ENCODE data around the gene PLXNA2.
A peak's percentile ranks its signal among the peaks of the same experiment; 100 is the strongest.

The PLXNA2 gene

GRCh38 chr1:207984831-207985572 lies 259.2 kb downstream of the PLXNA2 start:
- no peak for DNase-seq (ENCODE audit: low spot score)
- ChIA-PET CTCF (no interaction called here), POLR2A (ENCODE audit: low non-redundant PET) (no interaction called here)
- H3K27ac ChIP-seq, result no peak overlapping the region
- no peak for TF ChIP-seq CTCF (conservative IDR thresholded peaks at IDR 0.05; ENCODE audit: low read depth)

GRCh38 chr1:207983044-207983635 lies 261.0 kb downstream of the PLXNA2 start:
- no peak overlapping the region for H3K27ac ChIP-seq
- no peak for TF ChIP-seq CTCF (conservative IDR thresholded peaks at IDR 0.05; ENCODE audit: low read depth)
- no peak for DNase-seq (ENCODE audit: low spot score)
- POLR2A ChIA-PET (ENCODE audit: low non-redundant PET), result no interaction called here
- CTCF ChIA-PET, result no interaction called here

GRCh38 chr1:207981976-207982375 lies 262.2 kb downstream of the PLXNA2 start:
- POLR2A ChIA-PET (ENCODE audit: low non-redundant PET), result no interaction called here
- DNase-seq (ENCODE audit: low spot score), result no peak
- peak; percentile 14; the same call in 1 of the 2 replicates for TF ChIP-seq CTCF (conservative IDR thresholded peaks at IDR 0.05; ENCODE audit: low read depth)
- CTCF ChIA-PET, result interaction anchor here (0.6 to 1.1 kb wide), 3 partner anchors 85 to 700 kb away, joined by 3 to 6 read pairs (median 3); no protein-coding TSS in a partner anchor
- H3K27ac ChIP-seq, result no peak overlapping the region

- no peak for DNase-seq (ENCODE audit: low spot score)
- POLR2A ChIA-PET (ENCODE audit: low non-redundant PET), result no interaction called here
- no peak for TF ChIP-seq CTCF (conservative IDR thresholded peaks at IDR 0.05; ENCODE audit: low read depth)
- H3K27ac ChIP-seq, result no peak overlapping the region
- CTCF ChIA-PET, result no interaction called here
Observed at GRCh38 chr1:207978441-207978840, 265.7 kb downstream of the PLXNA2 start.

- no peak for TF ChIP-seq CTCF (conservative IDR thresholded peaks at IDR 0.05; ENCODE audit: low read depth)
- CTCF ChIA-PET, result no interaction called here
- POLR2A ChIA-PET (ENCODE audit: low non-redundant PET), result no interaction called here
- no peak for DNase-seq (ENCODE audit: low spot score)
- no peak overlapping the region for H3K27ac ChIP-seq
Observed at GRCh38 chr1:207977876-207978275, 266.3 kb downstream of the PLXNA2 start.

- DNase-seq (ENCODE audit: low spot score), result no peak
- TF ChIP-seq CTCF (conservative IDR thresholded peaks at IDR 0.05; ENCODE audit: low read depth), result no peak
- no peak overlapping the region for H3K27ac ChIP-seq
- ChIA-PET CTCF (interaction anchor here (0.6 to 1.0 kb wide), 4 partner anchors 19 to 1494 kb away, joined by 3 to 4 read pairs (median 4); no protein-coding TSS in a partner anchor), POLR2A (ENCODE audit: low non-redundant PET) (interaction anchor here (0.6 kb wide), 1 partner anchor 840 kb away, joined by 3 read pairs; no protein-coding TSS in a partner anchor)
Observed at GRCh38 chr1:207973898-207974568, 270.2 kb downstream of the PLXNA2 start.

Measured in RWPE1 (cell line).